Astrocyte (in vitro differentiated cells and primary cell): ENCODE results near the gene CHST6. TPM values are rescaled to one million over a fixed set of nuclear protein-coding genes. Genes with fewer than 3 reads are reported as not detected.

Source experiments
- DNase-seq: peaks from one replicate; pipeline ENCODE4 v3.0.0-alpha.2; 2010; ENCODE audit warnings: low read depth
- FAIRE-seq: peaks from 2 replicates; lab custom pipeline; 2011; peaks lifted over from hg19 to GRCh38; lab: Jason Lieb, UNC
- H2AFZ ChIP-seq: 2 replicates; pipeline ENCODE4 v1.6.0; 2012; ENCODE audit warnings: low read depth, low read length, inconsistent platforms
- H3K27ac ChIP-seq: 2 replicates; pipeline ENCODE4 v1.5.1; 2011; ENCODE audit warnings: low read depth, low read length, inconsistent platforms
- H3K27me3 ChIP-seq: 2 replicates; pipeline ENCODE4 v1.6.0; 2011; ENCODE audit warnings: low read length, inconsistent platforms; ENCODE audit not compliant: insufficient read depth
- H3K36me3 ChIP-seq: 2 replicates; pipeline ENCODE4 v1.5.1; 2011; ENCODE audit warnings: low read length, inconsistent platforms; ENCODE audit not compliant: insufficient read depth
- H3K4me1 ChIP-seq: 2 replicates; pipeline ENCODE4 v1.5.1; 2011; ENCODE audit warnings: low read length, inconsistent platforms; ENCODE audit not compliant: insufficient read depth
- H3K4me2 ChIP-seq: 2 replicates; pipeline ENCODE4 v1.6.0; 2012; ENCODE audit warnings: low read length, inconsistent platforms
- H3K4me3 ChIP-seq: 2 replicates; pipeline ENCODE4 v1.5.1; 2011; ENCODE audit warnings: low read depth, mild to moderate bottlenecking, low read length, inconsistent platforms; ENCODE audit not compliant: insufficient read depth
- H3K79me2 ChIP-seq: 2 replicates; pipeline ENCODE4 v1.6.0; 2012; ENCODE audit warnings: mild to moderate bottlenecking, low read length, inconsistent platforms; ENCODE audit not compliant: insufficient read depth
- H3K9ac ChIP-seq: 2 replicates; pipeline ENCODE4 v1.6.0; 2012; ENCODE audit warnings: mild to moderate bottlenecking, low read length, inconsistent platforms
- H3K9me3 ChIP-seq: 2 replicates; pipeline ENCODE4 v1.5.1; 2012; ENCODE audit warnings: low read depth, mild to moderate bottlenecking, low read length, inconsistent platforms; ENCODE audit not compliant: insufficient read depth
- H4K20me1 ChIP-seq: 2 replicates; pipeline ENCODE4 v1.6.0; 2012; ENCODE audit warnings: low read length, inconsistent platforms; ENCODE audit not compliant: insufficient read depth
- H3K27ac Mint-ChIP-seq: one replicate; pipeline ENCODE4 v1.8.0; 2021; ENCODE audit warnings: mild to moderate bottlenecking, mixed read lengths; ENCODE audit not compliant: unreplicated experiment
- H3K27me3 Mint-ChIP-seq: one replicate; pipeline ENCODE4 v1.8.0; 2021; ENCODE audit warnings: low read depth, mixed read lengths; ENCODE audit not compliant: unreplicated experiment
- H3K36me3 Mint-ChIP-seq: one replicate; pipeline ENCODE4 v1.8.0; 2021; ENCODE audit warnings: low read depth, mixed read lengths; ENCODE audit not compliant: unreplicated experiment
- H3K4me1 Mint-ChIP-seq: one replicate; pipeline ENCODE4 v1.8.0; 2021; ENCODE audit warnings: low read depth, mixed read lengths; ENCODE audit not compliant: unreplicated experiment
- H3K4me3 Mint-ChIP-seq: one replicate; pipeline ENCODE4 v1.8.0; 2021; ENCODE audit warnings: mild to moderate bottlenecking, moderate library complexity, mixed read lengths; ENCODE audit not compliant: unreplicated experiment
- H3K9me3 Mint-ChIP-seq: one replicate; pipeline ENCODE4 v1.8.0; 2021; ENCODE audit warnings: mild to moderate bottlenecking, mixed read lengths; ENCODE audit not compliant: unreplicated experiment
- CTCF ChIP-seq: IDR thresholded peaks from 2 replicates; pipeline ENCODE4 v1.5.1; 2011; ENCODE audit warnings: low read depth, mild to moderate bottlenecking, inconsistent platforms, low read length, moderate library complexity; ENCODE audit not compliant: insufficient read depth
- EZH2 ChIP-seq: IDR thresholded peaks from 2 replicates; pipeline ENCODE4 v1.6.1; 2012; ENCODE audit warnings: mild to moderate bottlenecking, low read length, inconsistent platforms; ENCODE audit not compliant: insufficient read depth
- total RNA-seq: library from RNA; stranded (reverse); gene quantifications from 2 replicates; pipeline ENCODE4 v1.2.1, GENCODE V29; 2021

Gene CHST6
- total RNA-seq, 1 donor from 2014 or later = 2.5 TPM

GRCh38 chr16:75537776-75538175 is 42.5 kb upstream of the CHST6 start:
- no peak overlapping the region for H3K27ac ChIP-seq
- TF ChIP-seq EZH2 = no peak
- TF ChIP-seq CTCF = no peak
- no peaks in the 10 kb centered on the region for H3K79me2 ChIP-seq
- no peaks in the 10 kb centered on the region for H3K9me3 Mint-ChIP-seq
- H3K4me1 Mint-ChIP-seq = no peaks in the 10 kb centered on the region
- H3K4me1 ChIP-seq = no peaks in the 10 kb centered on the region
- DNase-seq (no peak), FAIRE-seq (no peak)
- H3K4me3 Mint-ChIP-seq = no peak overlapping the region
- H3K4me3 ChIP-seq = no peak overlapping the region
- no peaks in the 10 kb centered on the region for H3K9me3 ChIP-seq
- no peak overlapping the region for H3K9ac ChIP-seq
- H3K36me3 Mint-ChIP-seq = peaks cover 5% of the 10 kb centered on the region
- no peak overlapping the region for H3K4me2 ChIP-seq
- H3K27ac Mint-ChIP-seq = no peak overlapping the region
- H3K27me3 Mint-ChIP-seq = peaks cover 4% of the 10 kb centered on the region
- H4K20me1 ChIP-seq = no peaks in the 10 kb centered on the region
- no peaks in the 10 kb centered on the region for H3K36me3 ChIP-seq
- H3K27me3 ChIP-seq = no peaks in the 10 kb centered on the region
- H2AFZ ChIP-seq = no peak overlapping the region

- no peaks in the 10 kb centered on the region for H3K4me1 ChIP-seq
- Mint-ChIP-seq H3K36me3 (peaks cover 4% of the 10 kb centered on the region), H3K4me3 (no peak within 1 kb of the TSS), H3K4me1 (no peaks in the 10 kb centered on the region), H3K27me3 (peaks cover 20% of the 10 kb centered on the region), H3K9me3 (no peaks in the 10 kb centered on the region), H3K27ac (no peak within 1 kb of the TSS)
- no peaks in the 10 kb centered on the region for H3K36me3 ChIP-seq
- no peak within 1 kb of the TSS for H3K27ac ChIP-seq
- H3K4me2 ChIP-seq = no peak within 1 kb of the TSS
- no peak within 1 kb of the TSS for H3K4me3 ChIP-seq
- no peaks in the 10 kb centered on the region for H3K9me3 ChIP-seq
- H2AFZ ChIP-seq = no peak within 1 kb of the TSS
- DNase-seq = no peak
- H3K27me3 ChIP-seq = no peaks in the 10 kb centered on the region
- no peaks in the 10 kb centered on the region for H4K20me1 ChIP-seq
- H3K9ac ChIP-seq = no peak within 1 kb of the TSS
- no peak for FAIRE-seq
- no peaks in the 10 kb centered on the region for H3K79me2 ChIP-seq
- TF ChIP-seq CTCF (no peak), EZH2 (no peak)
Measured at GRCh38 chr16:75535901-75536300, 40.7 kb upstream of the CHST6 start, which contains the start of gene CHST5. CHST5 (minus strand) TSS chr16:75536108; CDS start chr16:75530384, 5,724 bp downstream.

GRCh38 chr16:75535211-75535843 is 40.1 kb upstream of the CHST6 start:
- FAIRE-seq (no peak), DNase-seq (no peak)
- Histone ChIP-seq H3K36me3 (no peaks in the 10 kb centered on the region), H4K20me1 (no peaks in the 10 kb centered on the region), H3K9me3 (no peaks in the 10 kb centered on the region), H3K4me1 (no peaks in the 10 kb centered on the region), H3K9ac (no peak overlapping the region), H3K4me2 (no peak overlapping the region), H3K27me3 (no peaks in the 10 kb centered on the region), H3K79me2 (no peaks in the 10 kb centered on the region), H2AFZ (no peak overlapping the region), H3K4me3 (no peak overlapping the region), H3K27ac (no peak overlapping the region)
- Mint-ChIP-seq H3K4me3 (no peak overlapping the region), H3K9me3 (no peaks in the 10 kb centered on the region), H3K36me3 (peaks cover 4% of the 10 kb centered on the region), H3K4me1 (no peaks in the 10 kb centered on the region), H3K27me3 (peaks cover 20% of the 10 kb centered on the region), H3K27ac (no peak overlapping the region)
- TF ChIP-seq CTCF = no peak
- TF ChIP-seq EZH2 = no peak
